LNCaP clone FGC (cell line): Measurements from ENCODE around the gene LCAT.

Source experiments
- DNase-seq: peaks from one replicate; pipeline ENCODE4 v3.0.0-alpha.2; 2011; ENCODE audit warnings: low read depth
- H3K4me3 ChIP-seq: 2 replicates; pipeline ENCODE4 v1.5.1; 2011; ENCODE audit warnings: mild to moderate bottlenecking, low read depth, low read length, control low read depth
- TF ChIP-seq, protein P1 (sequence below): IDR thresholded peaks from 2 replicates; pipeline ENCODE4 v1.5.1; 2012; ENCODE audit warnings: mild to moderate bottlenecking; ENCODE audit not compliant: control insufficient read depth, insufficient read depth; ENCODE audit errors: extremely low read depth

LCAT gene

DNA sequence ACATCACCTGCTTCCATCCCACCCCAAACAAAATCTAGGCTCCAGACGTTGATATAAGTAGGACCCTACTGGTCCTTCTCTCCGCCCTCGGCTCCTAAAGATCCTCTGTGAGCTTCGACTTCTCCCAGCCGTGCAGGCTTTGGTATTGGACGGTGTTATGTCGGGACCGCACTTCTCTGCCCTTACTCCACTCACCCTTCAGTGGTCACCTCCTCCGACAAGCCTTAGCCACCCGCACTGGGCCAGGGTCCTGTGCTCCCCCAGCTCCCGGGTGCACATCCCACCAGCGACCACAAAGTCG, 8.9 kb downstream of the LCAT start:
- no peak for DNase-seq
- H3K4me3 ChIP-seq = peak overlapping the region; percentile 99
- TF ChIP-seq, protein P1, sequence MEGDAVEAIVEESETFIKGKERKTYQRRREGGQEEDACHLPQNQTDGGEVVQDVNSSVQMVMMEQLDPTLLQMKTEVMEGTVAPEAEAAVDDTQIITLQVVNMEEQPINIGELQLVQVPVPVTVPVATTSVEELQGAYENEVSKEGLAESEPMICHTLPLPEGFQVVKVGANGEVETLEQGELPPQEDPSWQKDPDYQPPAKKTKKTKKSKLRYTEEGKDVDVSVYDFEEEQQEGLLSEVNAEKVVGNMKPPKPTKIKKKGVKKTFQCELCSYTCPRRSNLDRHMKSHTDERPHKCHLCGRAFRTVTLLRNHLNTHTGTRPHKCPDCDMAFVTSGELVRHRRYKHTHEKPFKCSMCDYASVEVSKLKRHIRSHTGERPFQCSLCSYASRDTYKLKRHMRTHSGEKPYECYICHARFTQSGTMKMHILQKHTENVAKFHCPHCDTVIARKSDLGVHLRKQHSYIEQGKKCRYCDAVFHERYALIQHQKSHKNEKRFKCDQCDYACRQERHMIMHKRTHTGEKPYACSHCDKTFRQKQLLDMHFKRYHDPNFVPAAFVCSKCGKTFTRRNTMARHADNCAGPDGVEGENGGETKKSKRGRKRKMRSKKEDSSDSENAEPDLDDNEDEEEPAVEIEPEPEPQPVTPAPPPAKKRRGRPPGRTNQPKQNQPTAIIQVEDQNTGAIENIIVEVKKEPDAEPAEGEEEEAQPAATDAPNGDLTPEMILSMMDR = no peak

DNA sequence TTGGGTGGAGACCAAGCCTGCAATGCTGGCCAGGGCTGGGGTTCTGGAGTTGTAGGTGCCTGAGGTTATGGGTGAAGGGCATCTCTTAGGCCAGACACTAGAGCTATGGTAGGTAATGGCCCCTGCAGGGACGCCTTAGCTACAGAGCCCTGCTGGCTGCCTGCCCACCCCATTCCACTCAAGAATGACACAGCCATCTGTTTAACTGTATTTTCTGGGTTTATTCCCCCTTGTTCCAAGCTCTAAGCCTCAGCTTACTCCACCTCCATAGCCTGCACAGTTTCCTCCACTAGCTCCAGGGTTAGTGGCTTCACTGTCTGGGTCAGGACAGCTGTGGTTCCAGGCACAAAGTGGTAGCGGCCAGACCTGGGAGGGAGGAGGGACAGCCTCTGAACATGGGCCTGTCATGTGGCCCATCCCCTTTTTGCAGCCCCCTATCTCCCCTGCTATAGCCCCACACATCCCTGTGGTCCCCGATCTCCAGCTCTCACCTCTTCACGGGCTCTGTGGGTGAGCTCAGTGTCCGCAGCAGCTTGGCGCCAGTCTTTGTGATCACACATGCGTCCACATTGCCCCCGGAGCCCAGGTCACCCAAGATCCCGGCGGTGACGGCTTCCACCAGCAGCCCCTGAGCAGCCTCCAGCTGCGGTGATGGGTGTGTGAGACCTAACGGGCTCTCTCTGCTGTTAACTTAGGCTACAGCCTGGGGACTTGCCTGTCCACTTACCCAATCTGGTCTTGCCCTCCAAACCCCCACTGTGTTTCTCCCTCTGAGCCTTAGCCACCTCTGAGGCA, 9.4 kb downstream of the LCAT start:
- DNase-seq = no peak
- TF ChIP-seq, protein P1 = no peak
- peak overlapping the region; percentile 99 for H3K4me3 ChIP-seq

DNA sequence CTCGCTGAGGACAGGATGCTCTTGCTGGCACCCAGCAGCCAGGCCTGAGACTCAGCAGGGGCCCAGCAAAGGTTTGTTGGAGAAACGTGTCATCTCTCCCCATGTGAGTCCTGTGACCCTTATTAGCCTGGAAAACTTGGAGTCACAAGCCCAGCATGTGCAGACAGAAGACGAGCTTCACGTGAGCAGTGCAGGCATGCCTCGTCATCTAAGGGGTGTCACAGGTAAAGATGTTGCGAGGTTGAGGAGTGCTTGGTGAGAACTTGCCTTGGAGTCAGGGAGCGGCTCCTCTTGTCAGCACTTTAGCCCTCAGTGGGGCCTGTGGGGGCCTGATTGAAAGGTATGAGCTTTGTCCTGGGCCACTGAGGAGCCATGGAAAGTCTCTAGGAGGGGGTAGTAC, 10.1 kb downstream of the LCAT start:
- TF ChIP-seq, protein P1 = no peak
- no peak for DNase-seq
- H3K4me3 ChIP-seq = no peak overlapping the region

DNA sequence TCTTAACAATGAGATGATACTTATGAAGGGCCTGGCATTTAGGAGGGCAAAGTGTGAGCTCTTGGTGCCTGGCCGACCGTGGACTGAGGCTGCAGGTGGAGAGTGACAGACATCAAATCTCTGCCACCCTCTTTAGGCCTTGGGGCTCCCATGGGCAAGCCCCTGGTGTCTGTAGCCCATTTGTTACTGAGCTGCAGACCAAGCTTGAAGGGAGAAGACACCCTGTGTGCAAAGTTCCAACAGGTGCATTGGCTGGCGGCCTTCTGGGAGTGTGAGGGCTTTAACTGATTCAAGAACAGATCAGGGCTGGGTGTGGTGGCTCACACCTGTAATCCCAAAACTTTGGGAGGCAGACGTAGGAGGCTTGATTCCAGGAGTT, 11.5 kb downstream of the LCAT start:
- TF ChIP-seq, protein P1 = no peak
- no peak overlapping the region for H3K4me3 ChIP-seq

DNA sequence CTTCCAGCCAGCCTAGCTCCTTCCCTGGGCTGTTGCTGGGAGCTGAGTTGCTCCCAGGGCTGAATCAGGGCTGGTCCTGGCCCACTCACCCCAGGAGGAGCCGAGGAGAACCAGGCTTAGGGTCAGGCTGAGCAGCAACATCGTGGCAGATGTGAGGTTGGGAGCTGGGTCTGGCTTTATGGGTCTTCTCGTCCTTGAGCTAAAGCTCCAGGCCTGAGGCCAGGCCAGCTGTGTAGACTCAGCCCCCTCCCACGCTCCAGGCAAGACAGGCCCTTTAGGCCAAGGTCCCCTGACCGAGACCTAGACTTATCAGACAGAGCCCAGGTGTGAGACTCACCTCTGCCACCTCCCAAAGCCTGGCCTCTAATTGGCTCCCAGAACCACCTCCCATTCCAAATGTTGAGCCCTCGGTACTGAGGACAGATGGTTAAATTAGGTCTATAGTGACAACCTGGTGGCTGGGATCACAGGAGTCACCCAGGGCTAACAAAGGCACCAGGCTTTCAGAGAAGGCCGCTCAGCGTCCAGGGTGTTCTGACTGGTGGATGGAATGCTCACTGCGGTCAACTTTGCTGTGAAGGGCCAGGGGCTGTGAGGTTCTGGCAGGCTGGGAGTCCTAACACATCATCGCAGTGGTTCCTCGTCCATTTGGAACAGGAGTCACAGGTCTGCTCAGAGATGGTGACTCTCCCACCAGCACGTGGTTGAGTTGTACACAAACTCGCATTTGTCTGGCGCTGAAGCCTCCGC, 12.0 kb downstream of the LCAT start, which contains the start of gene CTRL:
Gene CTRL, minus strand, starts transcription at position 151 of the 750 bp plus-strand sequence. Its CDS starts 10 bp downstream, at position 141.
- TF ChIP-seq, protein P1 = no peak
- DNase-seq = no peak
- no peak within 1 kb of the TSS for H3K4me3 ChIP-seq

More for the DNA sequence above, 11.5 kb downstream of the LCAT start:
- no peak for DNase-seq

DNA sequence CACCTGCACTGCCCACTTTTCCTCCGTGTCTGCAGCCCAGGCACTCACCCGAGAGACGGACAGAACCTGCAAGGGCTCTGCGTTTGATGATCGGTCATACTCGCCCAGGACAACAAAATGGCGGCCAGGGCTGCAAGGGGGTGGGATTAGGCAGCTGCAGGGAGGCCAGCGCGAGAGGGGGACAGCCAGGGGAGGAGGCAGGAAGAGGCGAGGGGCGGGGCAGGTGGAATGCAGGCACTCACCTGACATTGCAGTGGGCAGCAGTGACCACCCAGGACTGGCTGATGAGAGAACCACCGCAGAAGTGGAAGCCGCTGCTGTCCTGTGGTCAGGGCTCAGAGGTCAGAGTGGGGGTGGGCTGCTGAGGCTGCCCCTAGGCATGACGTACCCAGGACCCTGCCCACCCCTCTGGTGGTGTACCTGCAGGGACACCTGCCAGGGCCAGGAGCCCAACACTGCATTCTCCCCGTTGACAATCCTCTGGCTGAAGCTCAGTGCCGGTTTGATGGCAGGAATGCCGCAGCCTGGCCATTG, 13.2 kb downstream of the LCAT start:
- no peak for DNase-seq
- no peak overlapping the region for H3K4me3 ChIP-seq
- TF ChIP-seq, protein P1 = no peak

DNA sequence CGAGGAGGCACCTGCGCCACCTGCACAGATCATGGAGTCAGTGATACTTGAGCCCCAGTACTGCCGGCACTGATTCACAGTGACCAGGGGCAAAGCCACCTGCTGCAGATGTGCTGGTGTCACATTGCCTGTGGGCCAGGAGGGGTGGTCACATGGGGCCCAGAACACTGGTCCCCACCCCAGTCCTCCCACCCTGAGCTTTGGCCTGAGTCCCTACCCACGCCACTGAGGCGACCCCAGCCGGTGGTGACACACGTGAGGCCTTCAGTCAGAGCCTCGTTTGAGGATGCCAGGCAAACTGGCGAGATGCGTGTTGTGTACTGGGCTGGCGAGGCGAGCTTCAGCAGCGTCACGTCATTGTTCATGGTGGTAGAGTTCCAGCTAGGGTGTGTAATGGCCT, 13.7 kb downstream of the LCAT start:
- DNase-seq = no peak
- TF ChIP-seq, protein P1 = no peak
- H3K4me3 ChIP-seq = no peak overlapping the region
